CD14-positive monocyte (primary cell): ENCODE results near the gene PTPN2. TPM values are rescaled to one million over a fixed set of nuclear protein-coding genes. Genes with fewer than 3 reads are reported as not detected.

Source experiments
- DNase-seq, 3 donors: peaks; one replicate each; pipeline ENCODE4 v3.0.0-alpha.2; 2011 to 2022
- H2AFZ ChIP-seq: 2 replicates; pipeline ENCODE4 v1.6.0; 2012; ENCODE audit warnings: mild to moderate bottlenecking, low read depth, low read length, inconsistent platforms; ENCODE audit not compliant: insufficient read depth, poor library complexity, severe bottlenecking
- H3K27ac ChIP-seq, 2 donors: 1 replicate in 1 of 2; 2 replicates in 1 of 2; pipeline ENCODE4 v1.5.1; 2012 to 2013; ENCODE audit warnings: low read length in 2 of 2, control low read depth in 1 of 2, inconsistent platforms in 1 of 2, low read depth in 1 of 2, mild to moderate bottlenecking in 1 of 2
- H3K27me3 ChIP-seq, 2 donors: one replicate each; pipeline versions ENCODE4 v1.6.0 to v1.6.1; 2011 to 2013; ENCODE audit warnings: low read length in 2 of 2; ENCODE audit not compliant: control insufficient read depth in 2 of 2, insufficient read depth in 2 of 2
- H3K36me3 ChIP-seq, 2 donors: replicated peaks in 1 of 2; 1 replicate in 1 of 2; 2 replicates in 1 of 2; pipeline versions ENCODE4 v1.5.1 to v1.6.1; 2012 to 2013; ENCODE audit warnings: low read length in 2 of 2, control low read depth in 1 of 2, inconsistent platforms in 1 of 2, mild to moderate bottlenecking in 1 of 2; ENCODE audit not compliant: insufficient read depth in 2 of 2, control insufficient read depth in 1 of 2
- H3K4me1 ChIP-seq, 2 donors: 1 replicate in 1 of 2; 2 replicates in 1 of 2; pipeline versions ENCODE4 v1.5.1 to v1.6.1; 2012 to 2013; ENCODE audit warnings: low read length in 2 of 2, control low read depth in 1 of 2, inconsistent platforms in 1 of 2, mild to moderate bottlenecking in 1 of 2, moderate library complexity in 1 of 2; ENCODE audit not compliant: insufficient read depth in 2 of 2, control insufficient read depth in 1 of 2
- H3K4me2 ChIP-seq: replicated peaks from 2 replicates; pipeline ENCODE3; 2012; ENCODE audit warnings: low read length, moderate library complexity, mild to moderate bottlenecking; ENCODE audit not compliant: poor library complexity, severe bottlenecking; ENCODE audit errors: extremely low read depth
- H3K4me3 ChIP-seq, 3 experiments: fragments of 200-600 bp in 1 of 3; sonication (generic) in 1 of 3; replicated peaks in 1 of 3; 1 replicate in 2 of 3; 2 replicates in 1 of 3; pipeline ENCODE4 v1.5.1; 2011 to 2013; ENCODE audit warnings: low read length in 3 of 3, mild to moderate bottlenecking in 3 of 3, control low read depth in 2 of 3, low read depth in 2 of 3, inconsistent platforms in 1 of 3, moderate library complexity in 1 of 3
- H3K79me2 ChIP-seq: 2 replicates; pipeline ENCODE4 v1.6.0; 2012; ENCODE audit warnings: mild to moderate bottlenecking, control low read depth, inconsistent platforms, low read length, moderate library complexity; ENCODE audit not compliant: insufficient read depth
- H3K9ac ChIP-seq: 2 replicates; pipeline ENCODE4 v1.6.0; 2017; ENCODE audit warnings: low read length, mild to moderate bottlenecking; ENCODE audit not compliant: insufficient read depth, poor library complexity, severe bottlenecking
- H3K9me3 ChIP-seq, 2 donors: replicated peaks in 1 of 2; 1 replicate in 1 of 2; 2 replicates in 1 of 2; pipeline versions ENCODE4 v1.5.1 to v1.6.1; 2012 to 2013; ENCODE audit warnings: low read length in 2 of 2, control low read depth in 1 of 2; ENCODE audit not compliant: control insufficient read depth in 1 of 2, insufficient read depth in 1 of 2
- H4K20me1 ChIP-seq: 2 replicates; pipeline ENCODE4 v1.6.0; 2012; ENCODE audit warnings: mild to moderate bottlenecking, low read length, control low read depth, moderate library complexity; ENCODE audit not compliant: insufficient read depth
- H3K27ac Mint-ChIP-seq, 7 donors: one replicate each; pipeline ENCODE4 v1.8.0; 2020; ENCODE audit warnings: mild to moderate bottlenecking in 7 of 7, mixed read lengths in 7 of 7, moderate library complexity in 6 of 7, inconsistent platforms in 2 of 7
- H3K27me3 Mint-ChIP-seq, 3 donors: one replicate each; pipeline ENCODE4 v1.8.0; 2021 to 2022; ENCODE audit warnings: low read depth in 3 of 3, mild to moderate bottlenecking in 3 of 3, mixed read lengths in 3 of 3, moderate library complexity in 3 of 3, inconsistent platforms in 1 of 3
- H3K36me3 Mint-ChIP-seq, 2 donors: one replicate each; pipeline ENCODE4 v1.8.0; 2020; ENCODE audit warnings: mixed read lengths in 2 of 2, inconsistent platforms in 1 of 2, mild to moderate bottlenecking in 1 of 2
- H3K4me1 Mint-ChIP-seq: one replicate; pipeline ENCODE4 v1.8.0; 2020; ENCODE audit warnings: mild to moderate bottlenecking, mixed read lengths
- H3K4me3 Mint-ChIP-seq, 2 donors: one replicate each; pipeline ENCODE4 v1.8.0; 2020; ENCODE audit warnings: mild to moderate bottlenecking in 2 of 2, mixed read lengths in 2 of 2, moderate library complexity in 1 of 2
- H3K9me3 Mint-ChIP-seq, 7 donors: one replicate each; pipeline ENCODE4 v1.8.0; 2020 to 2022; ENCODE audit warnings: mixed read lengths in 7 of 7, mild to moderate bottlenecking in 6 of 7, moderate library complexity in 6 of 7, inconsistent platforms in 2 of 7
- CTCF ChIP-seq: fragments of 200-600 bp; IDR thresholded peaks from one replicate; pipeline ENCODE4 v1.8.0; 2022; ENCODE audit warnings: antibody characterized with exemption, mild to moderate bottlenecking
- WGBS: methylation state at CpG from one replicate; pipeline ENCODE4 v1.1.5; 2013; ENCODE audit warnings: missing lambda C conversion rate; ENCODE audit not compliant: insufficient coverage; 5-methylcytosine and 5-hydroxymethylcytosine counted together
- intact Hi-C, 2 donors: fragments of 100-400 bp; cut with micrococcal nuclease; formaldehyde crosslinking; loops; one replicate each; pipeline versions ENCODE4 v1.15.0 to v1.15.1; 2023
- polyA plus RNA-seq, 3 donors: library from polyadenylated mRNA; depleted of rRNA in 1 of 3; unstranded in 2 of 3; stranded (reverse) in 1 of 3; fragments of 300-500 nt in 2 of 3; fragments of >200 nt in 1 of 3; fragmentation: Illumina TruSeq in 2 of 3; gene quantifications; 1 replicate in 2 of 3; 2 replicates in 1 of 3; pipeline ENCODE4 v1.2.3, GENCODE V29; 2012 to 2021

PTPN2 gene
- polyA plus RNA-seq, 3 donors = 55.6 to 108 (median 78.4) TPM

GRCh38 chr18:12825230-12825629, 58.8 kb downstream of the PTPN2 start:
- no peak overlapping the region for H3K4me3 Mint-ChIP-seq
- WGBS = no CpG with 5 or more reads among the region's 2 CpGs
- Histone ChIP-seq H4K20me1 (no peaks in the 10 kb centered on the region), H3K4me2 (no peak overlapping the region), H3K27me3 (no peaks in the 10 kb centered on the region), H2AFZ (no peak overlapping the region), H3K27ac (peak overlapping the region in 1 of 2 donors; percentile 7), H3K4me3 (no peak overlapping the region), H3K4me1 (no peaks in the 10 kb centered on the region), H3K36me3 (peaks cover 75 to 89% of the 10 kb centered on the region in 2 donors), H3K79me2 (peaks cover 13% of the 10 kb centered on the region), H3K9ac (no peak overlapping the region), H3K9me3 (peaks cover 4 to 13% of the 10 kb centered on the region in 2 donors)
- no peak for TF ChIP-seq CTCF
- no peaks in the 10 kb centered on the region for H3K4me1 Mint-ChIP-seq
- H3K9me3 Mint-ChIP-seq = peaks cover 4 to 15% (median 14%) of the 10 kb centered on the region in 7 donors
- no peak for DNase-seq
- intact Hi-C loops = no loop called here
- no peaks in the 10 kb centered on the region for H3K27me3 Mint-ChIP-seq
- H3K27ac Mint-ChIP-seq = peak overlapping the region in 3 of 7 donors; percentile 41 to 75 (median 52)
- peaks cover 73 to 88% of the 10 kb centered on the region in 2 donors for H3K36me3 Mint-ChIP-seq

- H3K9me3 Mint-ChIP-seq = peaks cover 4 to 15% (median 12%) of the 10 kb centered on the region in 7 donors
- Histone ChIP-seq H2AFZ (no peak overlapping the region), H3K4me1 (no peaks in the 10 kb centered on the region), H3K27me3 (no peaks in the 10 kb centered on the region), H3K9me3 (peaks cover 4 to 8% of the 10 kb centered on the region in 2 donors), H3K79me2 (peaks cover 12% of the 10 kb centered on the region), H3K9ac (no peak overlapping the region), H3K36me3 (peaks cover 84 to 87% of the 10 kb centered on the region in 2 donors), H3K4me3 (no peak overlapping the region), H4K20me1 (no peaks in the 10 kb centered on the region), H3K27ac (no peak overlapping the region), H3K4me2 (no peak overlapping the region)
- no peaks in the 10 kb centered on the region for H3K27me3 Mint-ChIP-seq
- TF ChIP-seq CTCF = no peak
- H3K4me3 Mint-ChIP-seq = no peak overlapping the region
- peaks cover 62 to 86% of the 10 kb centered on the region in 2 donors for H3K36me3 Mint-ChIP-seq
- WGBS = 100% methylated on average over 1 of the region's 2 CpGs
- intact Hi-C loops = no loop called here
- no peak for DNase-seq
- no peak overlapping the region for H3K27ac Mint-ChIP-seq
- H3K4me1 Mint-ChIP-seq = no peaks in the 10 kb centered on the region
These were observed 60.1 kb downstream of the PTPN2 start for GRCh38 chr18:12823892-12824291.
